Fibroblast of mammary gland (primary cell): Measurements from ENCODE around the gene FOXK2.

Source experiments
- DNase-seq: peaks from one replicate; pipeline ENCODE4 v3.0.0-alpha.2; 2010; ENCODE audit warnings: low read depth
- H3K4me3 ChIP-seq: 2 replicates; pipeline ENCODE4 v1.5.1; 2011; ENCODE audit warnings: low read depth, mild to moderate bottlenecking, low read length, moderate library complexity; ENCODE audit not compliant: control insufficient read depth
- CTCF ChIP-seq: conservative IDR thresholded peaks from 2 replicates; pipeline ENCODE4 v1.5.1; 2011; ENCODE audit warnings: low read depth, low read length, inconsistent platforms; ENCODE audit not compliant: control insufficient read depth, insufficient read depth

The FOXK2 gene

GRCh38 chr17:82480318-82480717 is 39.2 kb upstream of the FOXK2 start:
- no peak for TF ChIP-seq CTCF

GRCh38 chr17:82483204-82483660 is 36.3 kb upstream of the FOXK2 start:
- no peak for TF ChIP-seq CTCF
- DNase-seq, result no peak

More at GRCh38 chr17:82480318-82480717, 39.2 kb upstream of the FOXK2 start:
- H3K4me3 ChIP-seq, result no peak overlapping the region
- DNase-seq, result no peak

GRCh38 chr17:82483836-82484235 is 35.7 kb upstream of the FOXK2 start:
- H3K4me3 ChIP-seq, result no peak overlapping the region
- no peak for DNase-seq
- TF ChIP-seq CTCF, result no peak

More at GRCh38 chr17:82483204-82483660, 36.3 kb upstream of the FOXK2 start:
- H3K4me3 ChIP-seq, result no peak overlapping the region

GRCh38 chr17:82486231-82487094 is 33.1 kb upstream of the FOXK2 start:
- no peak for DNase-seq
- no peak for TF ChIP-seq CTCF

GRCh38 chr17:82487910-82488309 is 31.6 kb upstream of the FOXK2 start:
- no peak for DNase-seq
- no peak overlapping the region for H3K4me3 ChIP-seq
- TF ChIP-seq CTCF, result no peak

More at GRCh38 chr17:82486231-82487094, 33.1 kb upstream of the FOXK2 start:
- no peak overlapping the region for H3K4me3 ChIP-seq

- no peak overlapping the region for H3K4me3 ChIP-seq
- TF ChIP-seq CTCF, result no peak
- DNase-seq, result peak; percentile 77
Observed at GRCh38 chr17:82489117-82489516, 30.4 kb upstream of the FOXK2 start.
